Endothelial cell of umbilical vein (primary cell): ENCODE results near the gene GFER. TPM values are rescaled to one million over a fixed set of nuclear protein-coding genes. Genes with fewer than 3 reads are reported as not detected.

Experiments used
- BruUV-seq: library from RNA; stranded (reverse); fragments of 400-500 nt; replicated peaks from 2 replicates; lab custom pipeline; 2021; lab: Mats Ljungman, UMichigan
- CTCF ChIA-PET: fragments of 300-600, 350-600 bp; sonication (Branson Sonifier 250); formaldehyde crosslinking; loops from one replicate; lab custom pipeline; 2021; ENCODE audit warnings: antibody characterized with exemption, inconsistent platforms; lab: Charles Lee
- POLR2A ChIA-PET: fragments of 300-600, 350-600 bp; sonication (Branson Sonifier 250); formaldehyde crosslinking; loops from one replicate; lab custom pipeline; 2021; ENCODE audit warnings: antibody characterized with exemption, inconsistent platforms; lab: Charles Lee
- DNase-seq: peaks from one replicate; pipeline ENCODE4 v3.0.0-alpha.2; 2011; ENCODE audit warnings: low read depth, low spot score
- FAIRE-seq: peaks from 2 replicates; lab custom pipeline; 2011; peaks lifted over from hg19 to GRCh38; lab: Jason Lieb, UNC
- H2AFZ ChIP-seq: 2 replicates; pipeline ENCODE4 v1.6.0; 2012; ENCODE audit warnings: low read depth, low read length, control low read depth, inconsistent platforms
- H3K27ac ChIP-seq: 2 replicates; pipeline ENCODE4 v1.5.1; 2011; ENCODE audit warnings: low read depth, mild to moderate bottlenecking, control low read depth, low read length, moderate library complexity; ENCODE audit not compliant: insufficient read depth
- H3K27me3 ChIP-seq, 2 experiments: 2 replicates each; pipeline versions ENCODE4 v1.6.0 to v1.6.1; 2011; ENCODE audit warnings: low read length in 2 of 2, mixed read lengths in 1 of 2; ENCODE audit not compliant: control insufficient read depth in 2 of 2, insufficient read depth in 2 of 2
- H3K36me3 ChIP-seq, 2 experiments: 2 replicates in 1 of 2; 3 replicates in 1 of 2; pipeline ENCODE4 v1.5.1; 2011; ENCODE audit warnings: low read length in 2 of 2, mild to moderate bottlenecking in 1 of 2, moderate library complexity in 1 of 2; ENCODE audit not compliant: control insufficient read depth in 2 of 2, insufficient read depth in 2 of 2; ENCODE audit errors: extremely low read depth in 1 of 2
- H3K4me1 ChIP-seq: 3 replicates; pipeline ENCODE4 v1.5.1; 2011; ENCODE audit warnings: mild to moderate bottlenecking, low read length; ENCODE audit not compliant: control insufficient read depth, insufficient read depth; ENCODE audit errors: extremely low read depth
- H3K4me2 ChIP-seq: 2 replicates; pipeline ENCODE4 v1.6.1; 2011; ENCODE audit warnings: low read length, control low read depth, mixed read lengths; ENCODE audit not compliant: insufficient read depth
- H3K4me3 ChIP-seq, 3 experiments: fragments of 200-600 bp in 1 of 3; sonication (generic), shearing (Covaris generic) in 1 of 3; replicated peaks in 1 of 3; 2 replicates each; pipeline ENCODE4 v1.5.1; 2011 to 2016; ENCODE audit warnings: control low read depth in 3 of 3, low read length in 3 of 3, mild to moderate bottlenecking in 2 of 3, inconsistent platforms in 1 of 3, low read depth in 1 of 3, moderate library complexity in 1 of 3; ENCODE audit not compliant: insufficient read depth in 1 of 3
- H3K79me2 ChIP-seq: 2 replicates; pipeline ENCODE4 v1.6.0; 2012; ENCODE audit warnings: low read length, inconsistent platforms; ENCODE audit not compliant: control insufficient read depth, insufficient read depth
- H3K9ac ChIP-seq: replicated peaks from 2 replicates; pipeline ENCODE3; 2011; ENCODE audit warnings: low read length, control low read depth; ENCODE audit not compliant: insufficient read depth; ENCODE audit errors: extremely low read depth
- H3K9me1 ChIP-seq: replicated peaks from 3 replicates; pipeline ENCODE4 v1.6.0; 2011; ENCODE audit warnings: mild to moderate bottlenecking, low read length; ENCODE audit not compliant: control insufficient read depth, insufficient read depth; ENCODE audit errors: extremely low read depth
- H3K9me3 ChIP-seq: replicated peaks from 2 replicates; pipeline ENCODE4 v1.5.1; 2012; ENCODE audit warnings: low read length, inconsistent platforms; ENCODE audit not compliant: control insufficient read depth, insufficient read depth
- H4K20me1 ChIP-seq: replicated peaks from 2 replicates; pipeline ENCODE3; 2011; ENCODE audit warnings: mild to moderate bottlenecking, low read length; ENCODE audit not compliant: control insufficient read depth, insufficient read depth; ENCODE audit errors: extremely low read depth
- EZH2 ChIP-seq: IDR thresholded peaks from 2 replicates; pipeline ENCODE4 v1.6.1; 2012; ENCODE audit warnings: borderline replicate concordance, low read depth, mild to moderate bottlenecking, moderate library complexity, low read length, inconsistent platforms; ENCODE audit not compliant: severe bottlenecking
- FOS ChIP-seq: IDR thresholded peaks from 2 replicates; pipeline ENCODE4 v1.6.1; 2011; ENCODE audit warnings: mild to moderate bottlenecking, low read length, moderate library complexity, borderline replicate concordance; ENCODE audit not compliant: insufficient read depth
- GATA2 ChIP-seq: IDR thresholded peaks from 2 replicates; pipeline ENCODE4 v1.7.0; 2011; ENCODE audit warnings: low read depth, mild to moderate bottlenecking, moderate library complexity, mixed read lengths, low read length; ENCODE audit not compliant: insufficient read length, insufficient read depth
- JUN ChIP-seq: IDR thresholded peaks from 2 replicates; pipeline ENCODE4 v1.6.1; 2011; ENCODE audit warnings: borderline replicate concordance, low read depth; ENCODE audit not compliant: insufficient read length, insufficient read depth
- MYC ChIP-seq: IDR thresholded peaks from one replicate; pipeline ENCODE4 v1.6.1; 2011; ENCODE audit warnings: mild to moderate bottlenecking, low read depth, low read length
- POLR2A ChIP-seq: IDR thresholded peaks from 2 replicates; pipeline ENCODE4 v1.6.1; 2012; ENCODE audit warnings: low read depth, mild to moderate bottlenecking, control low read depth, low read length
- POLR2AphosphoS5 ChIP-seq: IDR thresholded peaks from 2 replicates; pipeline ENCODE4 v1.6.1; 2012; ENCODE audit warnings: low read depth, mild to moderate bottlenecking, control low read depth, low read length, moderate library complexity; ENCODE audit not compliant: insufficient read depth
- dilution Hi-C: fragments of 300-500 bp; cut with MboI; formaldehyde crosslinking; loops from one replicate; pipeline ENCODE4 v1.15.0; 2019; ENCODE audit warnings: low sequenced_read_pairs; ENCODE audit not compliant: extremely low pct_ligation_motif_present
- intact Hi-C: fragments of 100-400 bp; cut with micrococcal nuclease; formaldehyde crosslinking; loops from one replicate; pipeline ENCODE4 v1.10.0; 2022
- polyA plus RNA-seq, 4 experiments: library from polyadenylated mRNA; depleted of rRNA in 3 of 4; stranded (reverse) in 3 of 4; unstranded in 1 of 4; fragments of >200 nt; gene quantifications; 2 replicates each; pipeline versions ENCODE4 v1.2.1 to v1.2.3, GENCODE V29; 2011 to 2012; ENCODE audit warnings: missing spikeins in 1 of 4
- total RNA-seq: library from RNA; stranded (reverse); gene quantifications from 2 replicates; pipeline ENCODE4 v1.2.3, GENCODE V29; 2021
- TF ChIP-seq, protein P1 (sequence below), 2 donors: IDR thresholded peaks; 1 replicate in 1 of 2; 2 replicates in 1 of 2; pipeline ENCODE4 v1.5.1; 2011; ENCODE audit warnings: low read length in 2 of 2, mild to moderate bottlenecking in 2 of 2, moderate library complexity in 2 of 2, control low read depth in 1 of 2, inconsistent platforms in 1 of 2, low read depth in 1 of 2; ENCODE audit not compliant: insufficient read depth in 1 of 2; ENCODE audit errors: extremely low read depth in 1 of 2
- TF ChIP-seq, protein P2 (sequence below): IDR thresholded peaks from 2 replicates; pipeline ENCODE4 v1.6.1; 2011; ENCODE audit not compliant: insufficient read depth, insufficient read length

The GFER gene
- total and polyA plus RNA-seq, 2 donors (not counting 3 experiments of a cell fraction or from before 2014, with no cell fraction given): 13.7 to 29.9 TPM

GRCh38 chr16:2003827-2004641, 20.0 kb downstream of the GFER start:
- ChIA-PET POLR2A (interaction anchor here (1.9 kb wide), 1 partner anchor 151 kb away, joined by 21 read pairs; the partner anchor contains the start of gene TRAF7), CTCF (interaction anchor here (0.6 to 4.0 kb wide), 26 partner anchors 9 to 247 kb away, joined by 3 to 85 read pairs (median 5); partner anchors contain the start of genes ECI1, GFER, NPW and NTHL1)
- peaks cover 64% of the 10 kb centered on the region for H3K79me2 ChIP-seq
- H4K20me1 ChIP-seq: no peaks in the 10 kb centered on the region
- H3K27ac ChIP-seq: no peak overlapping the region
- DNase-seq (peak; percentile 73), FAIRE-seq (peak; percentile 91)
- H3K27me3 ChIP-seq: no peaks in the 10 kb centered on the region
- H3K4me2 ChIP-seq: no peak overlapping the region
- H3K9ac ChIP-seq: no peak overlapping the region
- intact Hi-C loops: no loop called here
- H3K36me3 ChIP-seq: peaks cover 0 to 41% of the 10 kb centered on the region in 2 experiments
- dilution Hi-C loops: no loop called here
- no peak for TF ChIP-seq MYC
- TF ChIP-seq, protein P1, sequence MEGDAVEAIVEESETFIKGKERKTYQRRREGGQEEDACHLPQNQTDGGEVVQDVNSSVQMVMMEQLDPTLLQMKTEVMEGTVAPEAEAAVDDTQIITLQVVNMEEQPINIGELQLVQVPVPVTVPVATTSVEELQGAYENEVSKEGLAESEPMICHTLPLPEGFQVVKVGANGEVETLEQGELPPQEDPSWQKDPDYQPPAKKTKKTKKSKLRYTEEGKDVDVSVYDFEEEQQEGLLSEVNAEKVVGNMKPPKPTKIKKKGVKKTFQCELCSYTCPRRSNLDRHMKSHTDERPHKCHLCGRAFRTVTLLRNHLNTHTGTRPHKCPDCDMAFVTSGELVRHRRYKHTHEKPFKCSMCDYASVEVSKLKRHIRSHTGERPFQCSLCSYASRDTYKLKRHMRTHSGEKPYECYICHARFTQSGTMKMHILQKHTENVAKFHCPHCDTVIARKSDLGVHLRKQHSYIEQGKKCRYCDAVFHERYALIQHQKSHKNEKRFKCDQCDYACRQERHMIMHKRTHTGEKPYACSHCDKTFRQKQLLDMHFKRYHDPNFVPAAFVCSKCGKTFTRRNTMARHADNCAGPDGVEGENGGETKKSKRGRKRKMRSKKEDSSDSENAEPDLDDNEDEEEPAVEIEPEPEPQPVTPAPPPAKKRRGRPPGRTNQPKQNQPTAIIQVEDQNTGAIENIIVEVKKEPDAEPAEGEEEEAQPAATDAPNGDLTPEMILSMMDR (IDR thresholded peaks at IDR 0.05; ENCODE audit: extremely low read depth in 1 of 2, insufficient read depth in 1 of 2, low read depth in 1 of 2, low read length in 2 of 2): peak; percentile 97 to 99
- no peak for TF ChIP-seq GATA2
- no peak for TF ChIP-seq POLR2A
- no peak for TF ChIP-seq JUN
- TF ChIP-seq, protein P2, sequence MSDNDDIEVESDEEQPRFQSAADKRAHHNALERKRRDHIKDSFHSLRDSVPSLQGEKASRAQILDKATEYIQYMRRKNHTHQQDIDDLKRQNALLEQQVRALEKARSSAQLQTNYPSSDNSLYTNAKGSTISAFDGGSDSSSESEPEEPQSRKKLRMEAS: peak; percentile 25
- TF ChIP-seq POLR2AphosphoS5: peak; percentile 41
- no peak for TF ChIP-seq EZH2
- no peak for TF ChIP-seq FOS
- H3K4me1 ChIP-seq: peaks cover 42% of the 10 kb centered on the region
- BruUV-seq: no TSS peak
- no peaks in the 10 kb centered on the region for H3K9me3 ChIP-seq
- H3K9me1 ChIP-seq: no peaks in the 10 kb centered on the region
- H2AFZ ChIP-seq: no peak overlapping the region
- no peak overlapping the region for H3K4me3 ChIP-seq
